NCI-H2227 (cell line): ENCODE measurements around the gene ERI3.

ENCODE experiments used
- DNase-seq: peaks from one replicate; lab custom pipeline; 2025; ENCODE audit not compliant: unreplicated experiment; lab: John Stamatoyannopoulos, UW

The ERI3 gene

GRCh38 chr1:44318097-44319088 lies 36.7 kb downstream of the ERI3 start:
- DNase-seq: peak; percentile 70

DNA sequence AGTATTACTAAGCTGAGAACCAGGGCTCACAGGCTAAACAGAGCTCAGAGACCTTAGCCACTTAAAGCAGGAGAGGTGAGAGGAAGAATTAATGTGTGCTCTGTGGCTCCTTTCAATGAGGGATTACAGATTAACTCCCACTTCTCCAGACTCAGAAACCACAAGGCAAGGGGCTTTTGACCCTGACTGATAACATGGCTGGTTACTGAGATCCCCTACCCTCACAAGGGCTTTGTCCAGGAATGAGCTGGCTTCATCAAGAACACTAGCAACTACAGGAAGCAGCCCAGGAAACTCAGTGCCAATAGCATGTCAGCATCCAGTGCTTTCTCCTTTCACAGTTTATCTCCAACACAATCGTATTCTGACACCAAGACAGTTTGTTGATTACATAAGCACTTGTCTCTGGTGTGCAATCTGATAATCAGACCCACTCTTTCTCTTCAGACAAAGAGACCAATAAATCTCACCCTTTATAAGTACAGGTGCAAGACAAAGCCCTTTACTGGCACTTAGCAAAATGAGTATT lies 38.8 kb downstream of the ERI3 start:
- DNase-seq: peak; percentile 53

GRCh38 chr1:44315521-44315920 lies 39.5 kb downstream of the ERI3 start:
- no peak for DNase-seq

DNA sequence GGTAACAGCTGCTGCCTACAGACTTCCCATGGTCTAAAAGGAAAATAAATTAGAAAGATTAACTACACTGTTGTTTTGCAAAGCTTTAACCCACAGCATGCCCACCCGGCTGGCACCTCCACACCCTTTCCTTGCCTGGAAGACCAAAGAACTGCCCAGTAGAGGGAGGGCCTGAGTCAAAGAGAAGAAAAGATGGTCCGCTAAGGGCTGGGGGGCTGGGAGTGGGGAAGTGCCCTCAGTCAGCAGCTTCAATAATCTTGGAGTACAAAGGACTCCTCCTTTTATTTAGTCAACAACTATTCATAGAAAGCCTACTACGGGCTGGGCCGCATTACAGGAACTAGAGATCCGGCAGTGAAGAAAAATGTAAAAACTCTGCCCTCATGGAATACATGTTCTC lies 40.6 kb downstream of the ERI3 start:
- DNase-seq: no peak

- DNase-seq: no peak
Measured at GRCh38 chr1:44313265-44313918, 41.7 kb downstream of the ERI3 start.

GRCh38 chr1:44312399-44313196 lies 42.5 kb downstream of the ERI3 start:
- DNase-seq: peak; percentile 37

DNA sequence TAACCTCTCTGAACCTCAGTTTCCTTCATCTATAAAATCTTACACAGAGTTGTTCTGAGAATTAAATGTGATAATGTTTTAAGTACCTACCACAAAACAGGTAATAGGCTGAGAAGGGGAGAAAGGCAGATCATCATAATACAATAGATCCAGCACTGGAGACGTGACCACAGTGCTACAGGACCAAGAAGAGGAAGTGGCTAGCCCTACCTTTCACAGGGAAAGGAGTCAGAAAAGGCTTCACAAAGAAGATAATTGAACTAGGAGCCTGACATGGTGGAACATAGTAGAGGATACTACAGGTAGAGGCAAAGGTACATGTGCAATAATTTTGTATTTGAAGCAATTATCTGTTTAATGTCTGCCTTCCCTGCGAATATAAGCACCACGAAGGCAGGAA lies 45.1 kb downstream of the ERI3 start:
- DNase-seq: no peak

GRCh38 chr1:44305962-44306422 lies 49.1 kb downstream of the ERI3 start:
- DNase-seq: no peak

DNA sequence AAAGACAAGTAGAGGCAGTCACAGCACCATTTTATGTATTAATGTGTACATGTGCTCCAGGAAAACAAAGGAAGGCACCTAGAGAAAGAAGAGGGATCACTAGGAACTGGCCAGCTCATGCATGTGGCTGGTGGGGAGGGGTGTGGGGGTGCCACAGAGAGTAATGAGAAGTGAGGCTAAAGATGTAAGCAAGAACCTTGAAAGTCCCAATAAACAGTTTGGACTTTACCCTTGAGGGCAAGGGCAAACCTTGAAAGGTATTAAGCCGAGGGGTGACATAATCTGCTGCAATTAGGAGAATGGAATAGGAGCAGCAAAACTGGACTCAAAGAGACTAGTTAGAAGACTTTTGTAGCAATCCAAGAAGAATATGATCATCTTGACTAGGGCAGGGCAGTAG lies 51.5 kb downstream of the ERI3 start:
- no peak for DNase-seq

GRCh38 chr1:44302541-44302940 lies 52.5 kb downstream of the ERI3 start:
- no peak for DNase-seq

GRCh38 chr1:44301442-44301841 lies 53.6 kb downstream of the ERI3 start:
- DNase-seq: no peak

DNA sequence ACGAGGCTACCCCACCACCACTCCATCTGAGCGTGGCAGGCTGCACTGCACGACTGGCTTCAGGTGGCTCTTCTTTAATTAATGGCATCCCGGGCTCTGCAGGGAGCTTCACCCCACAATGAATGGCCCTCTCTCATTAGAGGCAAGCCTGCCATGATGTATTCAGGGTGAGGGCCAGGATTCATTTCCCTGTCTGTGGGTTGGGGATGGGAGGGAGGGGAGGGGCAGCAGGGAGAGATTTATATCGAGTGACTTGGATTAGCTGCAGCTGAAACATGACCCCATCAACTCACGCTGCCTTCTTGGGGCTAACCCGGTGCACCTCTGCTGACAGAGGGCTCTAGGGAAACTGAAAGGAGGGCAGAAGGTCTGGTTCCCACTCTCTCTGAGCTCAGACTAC lies 54.2 kb downstream of the ERI3 start:
- DNase-seq: no peak

GRCh38 chr1:44297695-44298400 lies 57.2 kb downstream of the ERI3 start:
- no peak for DNase-seq

DNA sequence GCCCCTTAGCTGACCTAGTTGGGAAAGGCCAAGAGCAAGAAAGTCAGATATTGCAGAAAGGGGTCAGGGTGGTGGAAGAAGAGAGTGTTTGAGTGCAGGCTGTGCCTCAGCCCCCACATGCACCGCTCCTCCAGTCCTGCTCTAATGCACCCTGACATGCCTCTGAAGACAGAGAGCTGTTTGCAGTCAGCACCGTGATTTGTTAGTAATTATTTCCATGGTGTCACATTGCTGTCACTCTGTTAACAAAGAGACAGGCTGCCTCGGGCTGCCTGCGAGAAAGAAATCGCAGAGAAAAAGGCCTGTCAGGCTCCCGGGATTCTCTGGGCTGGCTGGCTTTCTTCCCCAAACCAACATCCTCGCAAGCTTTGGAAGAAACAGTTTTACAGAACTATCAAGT lies 58.3 kb downstream of the ERI3 start:
- peak; percentile 23 for DNase-seq

DNA sequence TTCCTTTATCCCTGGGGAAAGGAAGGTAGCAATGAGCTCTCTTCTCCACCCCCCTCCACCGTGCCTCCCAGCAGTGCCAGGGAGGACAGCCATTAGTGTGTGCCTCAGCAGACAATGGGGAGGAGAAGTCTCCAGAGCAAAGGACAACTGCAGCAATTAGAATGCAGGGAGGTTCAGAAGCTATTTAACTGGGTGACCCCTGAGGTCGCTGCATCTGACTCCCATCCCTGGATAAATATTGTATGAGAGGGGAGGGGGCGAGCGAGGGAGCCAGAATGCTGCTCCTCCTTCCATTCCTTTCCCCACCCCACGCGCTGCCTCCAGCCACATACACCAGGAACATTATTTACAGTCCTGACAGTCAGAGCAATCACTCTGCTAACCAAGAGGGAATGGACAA lies 59.0 kb downstream of the ERI3 start:
- DNase-seq: peak; percentile 59

GRCh38 chr1:44294588-44295007 lies 60.5 kb downstream of the ERI3 start:
- no peak for DNase-seq

DNA sequence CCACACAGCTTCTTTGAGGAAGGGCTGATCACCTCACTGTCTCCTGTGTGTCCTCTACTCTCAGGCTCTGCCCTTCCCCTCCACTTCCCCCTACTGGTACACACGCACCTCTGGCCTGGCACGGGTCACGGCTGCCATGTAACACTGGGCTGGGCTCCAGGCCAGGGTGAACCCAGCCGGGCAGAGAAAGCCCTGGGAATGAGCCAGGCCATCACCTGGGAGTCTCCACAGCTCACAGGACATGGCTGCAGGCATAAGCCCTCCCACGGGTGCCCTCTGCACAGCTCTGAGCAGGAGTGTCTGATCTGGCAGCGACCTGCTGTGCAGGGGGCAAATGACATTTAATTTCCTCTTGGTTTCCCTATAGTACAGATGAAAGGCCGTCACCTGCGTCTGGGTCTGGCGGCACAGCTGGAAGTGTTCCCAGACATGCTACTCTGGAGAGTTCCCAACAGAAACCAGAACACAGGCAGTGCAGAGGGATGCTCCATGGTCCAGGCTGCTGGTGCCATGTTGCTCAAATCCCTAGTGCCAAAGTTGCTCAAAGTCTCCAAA lies 61.2 kb downstream of the ERI3 start:
- no peak for DNase-seq

DNA sequence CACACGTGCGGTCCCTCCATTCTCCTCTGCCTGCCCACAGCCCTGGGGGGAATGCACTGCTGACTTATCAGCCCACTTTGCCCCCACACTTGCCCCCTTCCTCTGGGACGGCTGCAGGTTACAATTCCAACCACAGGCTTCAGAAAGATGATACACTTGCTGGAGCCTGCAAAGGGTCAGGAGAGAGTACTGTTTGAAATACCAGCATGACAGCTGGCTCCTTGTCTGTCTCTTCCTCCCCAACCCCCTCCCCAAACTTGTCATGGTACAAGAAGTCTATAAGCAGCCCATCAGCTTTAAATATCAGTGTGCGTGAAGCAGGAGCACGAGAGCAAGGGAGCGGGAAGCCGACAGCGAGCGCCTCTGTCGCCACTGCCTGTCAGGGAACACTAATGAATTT lies 62.4 kb downstream of the ERI3 start:
- no peak for DNase-seq

DNA sequence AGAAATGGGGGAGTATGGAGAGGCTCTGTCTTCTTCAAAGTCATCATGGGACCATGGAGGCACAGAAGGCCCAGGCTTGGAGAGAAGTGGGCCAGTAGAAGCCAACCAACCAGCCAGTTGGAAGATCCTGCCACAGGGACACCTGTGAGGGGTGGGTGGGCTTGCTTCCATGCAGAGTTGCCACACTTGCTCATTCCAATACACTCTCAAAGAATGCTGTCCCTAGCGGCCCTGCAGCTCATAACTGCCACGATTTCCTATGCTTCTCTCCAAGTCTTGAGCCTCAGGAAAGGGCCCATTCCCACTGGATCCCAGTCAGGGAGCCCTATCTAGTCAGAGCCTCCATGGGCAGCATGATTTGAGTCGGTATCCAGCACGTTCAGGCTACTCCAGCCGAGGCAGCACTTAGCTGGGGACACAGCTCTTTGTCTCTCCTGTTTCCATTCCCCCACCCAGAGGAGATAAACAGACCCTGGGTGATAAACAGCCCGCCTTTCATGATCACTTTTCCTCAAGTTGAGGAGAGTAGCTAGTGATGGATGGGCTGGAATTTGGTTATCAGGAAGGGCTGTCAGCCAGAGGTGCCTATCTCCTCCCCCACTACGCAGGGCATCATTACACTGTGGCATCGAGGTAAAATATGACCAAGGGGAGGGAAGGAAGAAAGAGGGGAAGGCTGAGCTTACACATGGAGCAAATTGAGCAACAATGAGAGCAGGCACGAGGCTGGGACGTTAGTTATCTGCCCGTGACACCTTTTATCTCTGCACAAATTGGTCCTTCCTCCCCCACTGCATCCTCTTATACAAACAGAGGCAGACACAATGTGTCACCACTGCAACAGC lies 64.6 kb downstream of the ERI3 start:
- peak; percentile 36 for DNase-seq
